Activated B cell treated with CpG ODN at 0.5 μM for 24 hours (primary cell): ENCODE results near the gene UGT1A4. TPM values are rescaled to one million over a fixed set of nuclear protein-coding genes. Genes with fewer than 3 reads are reported as not detected.

Source experiments
- ATAC-seq: fragments of 200-7000 bp; cut with Tn5 transposase; one replicate; pipeline ENCODE4 v1.10.0; 2021; ENCODE audit warnings: low read depth, mild to moderate bottlenecking, moderate library complexity
- CTCF ChIA-PET: fragments of 350-600 bp; sonication (Branson Sonifier 250); formaldehyde crosslinking; loops from one replicate; lab custom pipeline; 2021; ENCODE audit warnings: antibody characterized with exemption; lab: Charles Lee
- POLR2A ChIA-PET: fragments of 350-600 bp; sonication (Branson Sonifier 250); formaldehyde crosslinking; loops from one replicate; lab custom pipeline; 2021; ENCODE audit warnings: antibody characterized with exemption; lab: Charles Lee
- DNase-seq: peaks from one replicate; pipeline ENCODE4 v3.0.0; 2022
- H3K27ac Mint-ChIP-seq: one replicate; pipeline ENCODE4 v1.8.0; 2020; ENCODE audit warnings: mixed read lengths
- H3K27me3 Mint-ChIP-seq: one replicate; pipeline ENCODE4 v1.8.0; 2021; ENCODE audit warnings: mixed read lengths
- H3K36me3 Mint-ChIP-seq: one replicate; pipeline ENCODE4 v1.8.0; 2021; ENCODE audit warnings: low read depth, mixed read lengths
- H3K4me1 Mint-ChIP-seq: one replicate; pipeline ENCODE4 v1.8.0; 2021; ENCODE audit warnings: mixed read lengths
- H3K4me3 Mint-ChIP-seq: one replicate; pipeline ENCODE4 v1.8.0; 2020; ENCODE audit warnings: mild to moderate bottlenecking, mixed read lengths
- H3K9me3 Mint-ChIP-seq: one replicate; pipeline ENCODE4 v1.8.0; 2020; ENCODE audit warnings: mixed read lengths
- CTCF ChIP-seq: fragments of 200-600 bp; IDR thresholded peaks from one replicate; pipeline ENCODE4 v1.8.0; 2022; ENCODE audit warnings: antibody characterized with exemption, mild to moderate bottlenecking
- intact Hi-C: fragments of 100-400 bp; cut with micrococcal nuclease; formaldehyde crosslinking; loops from one replicate; pipeline ENCODE4 v1.15.1; 2024
- total RNA-seq: library from RNA; stranded (reverse); gene quantifications from 2 replicates; pipeline ENCODE4 v1.2.3, GENCODE V29; 2022

Gene UGT1A4
- total RNA-seq, 1 donor from 2014 or later, result not detected

DNA sequence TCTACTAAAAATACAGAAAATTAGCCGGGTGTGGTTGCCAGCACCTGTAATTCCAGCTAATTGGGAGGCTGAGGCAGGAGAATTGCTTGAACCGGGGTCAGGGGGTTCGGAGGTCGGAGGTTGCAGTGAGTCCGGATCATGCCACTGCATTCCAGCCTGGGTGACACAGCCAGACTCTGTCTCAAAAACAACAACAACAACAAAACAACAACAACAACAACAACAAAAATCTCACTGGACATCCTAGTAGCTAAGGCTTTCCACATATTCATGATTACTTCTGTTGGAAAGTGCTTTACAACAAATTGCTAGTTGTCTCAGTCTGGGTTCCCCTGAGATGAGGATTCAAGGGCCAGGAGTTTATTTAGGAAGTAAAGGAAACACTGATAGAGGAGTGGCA lies 55.3 kb downstream of the UGT1A4 start:
- Mint-ChIP-seq H3K36me3 (no peaks in the 10 kb centered on the region), H3K27me3 (peaks cover 23% of the 10 kb centered on the region), H3K4me1 (no peaks in the 10 kb centered on the region), H3K27ac (no peak overlapping the region), H3K9me3 (peaks cover 12% of the 10 kb centered on the region), H3K4me3 (no peak overlapping the region)
- ChIA-PET CTCF (no interaction called here), POLR2A (no interaction called here)
- no peak for TF ChIP-seq CTCF
- DNase-seq (no peak), ATAC-seq (no peak)
- intact Hi-C loops, result no loop called here

GRCh38 chr2:233775414-233775813 lies 56.9 kb downstream of the UGT1A4 start:
- ATAC-seq (no peak), DNase-seq (no peak)
- no peaks in the 10 kb centered on the region for H3K36me3 Mint-ChIP-seq
- H3K9me3 Mint-ChIP-seq, result peaks cover 12% of the 10 kb centered on the region
- intact Hi-C loops, result no loop called here
- no peak overlapping the region for H3K4me3 Mint-ChIP-seq
- no peaks in the 10 kb centered on the region for H3K4me1 Mint-ChIP-seq
- TF ChIP-seq CTCF, result no peak
- CTCF ChIA-PET, result no interaction called here
- H3K27ac Mint-ChIP-seq, result no peak overlapping the region
- POLR2A ChIA-PET, result no interaction called here
- H3K27me3 Mint-ChIP-seq, result peaks cover 25% of the 10 kb centered on the region

DNA sequence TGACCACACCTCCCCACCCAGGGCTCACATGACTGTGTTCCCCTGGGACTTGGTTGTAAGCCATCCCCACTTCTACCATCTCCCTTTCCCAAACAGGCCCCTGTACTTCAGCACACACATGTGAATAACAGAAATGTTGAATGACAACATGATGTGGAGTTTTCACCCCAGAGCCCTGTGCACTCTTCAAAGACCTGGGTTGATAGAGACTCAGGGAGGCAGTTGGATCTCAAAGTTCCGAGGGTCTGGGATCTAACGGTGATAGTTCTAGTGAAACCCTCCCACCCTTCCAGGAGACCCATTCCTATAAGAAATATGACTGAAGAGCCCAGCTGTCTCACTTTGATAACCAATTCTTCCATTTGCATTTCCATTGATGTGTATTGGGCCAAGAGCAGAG lies 59.5 kb downstream of the UGT1A4 start, which contains the start of gene MROH2A:
Gene MROH2A, plus strand, starts transcription at position 301 of the 400 bp plus-strand sequence. CDS start 1,029 bp downstream, outside the sequence.
- no peak for ATAC-seq

GRCh38 chr2:233779722-233780121 lies 61.2 kb downstream of the UGT1A4 start:
- DNase-seq (no peak), ATAC-seq (no peak)
- intact Hi-C loops, result no loop called here
- Mint-ChIP-seq H3K27ac (no peak overlapping the region), H3K36me3 (no peaks in the 10 kb centered on the region), H3K4me1 (no peaks in the 10 kb centered on the region), H3K9me3 (peaks cover 12% of the 10 kb centered on the region), H3K4me3 (no peak overlapping the region), H3K27me3 (peaks cover 29% of the 10 kb centered on the region)
- CTCF ChIA-PET, result no interaction called here
- POLR2A ChIA-PET, result no interaction called here
- TF ChIP-seq CTCF, result no peak

More for the DNA sequence above, 59.5 kb downstream of the UGT1A4 start, which contains the start of gene MROH2A:
- TF ChIP-seq CTCF, result no peak
- intact Hi-C loops, result no loop called here
- POLR2A ChIA-PET, result no interaction called here
- no peak for DNase-seq
- no peak within 1 kb of the TSS for H3K27ac Mint-ChIP-seq
- peaks cover 27% of the 10 kb centered on the region for H3K27me3 Mint-ChIP-seq
- peaks cover 12% of the 10 kb centered on the region for H3K9me3 Mint-ChIP-seq
- no peaks in the 10 kb centered on the region for H3K36me3 Mint-ChIP-seq
- no peaks in the 10 kb centered on the region for H3K4me1 Mint-ChIP-seq
- CTCF ChIA-PET, result no interaction called here
- H3K4me3 Mint-ChIP-seq, result no peak within 1 kb of the TSS

DNA sequence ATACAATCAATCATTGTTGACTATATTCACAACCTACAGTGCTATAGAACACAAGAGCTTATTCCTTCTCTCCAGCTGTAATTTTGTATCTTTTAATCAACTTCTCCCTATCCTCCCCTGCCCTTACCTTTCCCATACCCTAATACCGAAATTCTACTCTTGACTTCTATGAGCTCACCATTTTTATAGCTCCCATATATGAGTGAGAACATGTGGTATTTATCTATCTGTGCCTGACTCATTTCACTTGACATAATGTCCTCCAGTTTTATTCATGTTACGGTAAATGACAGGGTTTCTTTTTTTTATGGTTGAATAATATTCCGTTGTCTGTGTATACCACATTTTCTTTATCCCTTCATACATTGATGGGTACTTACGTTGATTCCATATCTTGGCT lies 62.2 kb downstream of the UGT1A4 start:
- ChIA-PET POLR2A (no interaction called here), CTCF (no interaction called here)
- no peak for DNase-seq
- Mint-ChIP-seq H3K36me3 (no peaks in the 10 kb centered on the region), H3K9me3 (peaks cover 11% of the 10 kb centered on the region), H3K4me1 (no peaks in the 10 kb centered on the region), H3K27ac (no peak overlapping the region), H3K4me3 (no peak overlapping the region), H3K27me3 (peaks cover 24% of the 10 kb centered on the region)
- TF ChIP-seq CTCF, result no peak
- ATAC-seq, result no peak
- intact Hi-C loops, result no loop called here
